Measurements from ENCODE around the gene TACC2.
"Not testable (repeated sequence)": the region's sequence is repeated elsewhere in the genome, so short reads cannot be mapped to it uniquely, and the experiment has no call there.

Gene TACC2

GRCh38 chr10:122073508-122073907 lies 84.5 kb downstream of the TACC2 start:
- DNase-seq = no peak
- TF ChIP-seq GATA1 (IDR thresholded peaks at IDR 0.05; ENCODE audit: low read depth, low read length) (no peak), POLR2A (IDR thresholded peaks at IDR 0.05; ENCODE audit: low read length) (no peak)

GRCh38 chr10:122075171-122075570 lies 86.2 kb downstream of the TACC2 start:
- DNase-seq = no peak
- TF ChIP-seq GATA1 (IDR thresholded peaks at IDR 0.05; ENCODE audit: low read depth, low read length) (no peak), POLR2A (IDR thresholded peaks at IDR 0.05; ENCODE audit: low read length) (no peak)

GRCh38 chr10:122075876-122076275 lies 86.9 kb downstream of the TACC2 start:
- DNase-seq = not testable (repeated sequence)

GRCh38 chr10:122077311-122077875 lies 88.4 kb downstream of the TACC2 start:
- TF ChIP-seq GATA1 (IDR thresholded peaks at IDR 0.05; ENCODE audit: low read depth, low read length) (no peak), POLR2A (IDR thresholded peaks at IDR 0.05; ENCODE audit: low read length) (no peak)
- no peak for DNase-seq

GRCh38 chr10:122078326-122078725 lies 89.4 kb downstream of the TACC2 start:
- TF ChIP-seq POLR2A (IDR thresholded peaks at IDR 0.05; ENCODE audit: low read length) (no peak), GATA1 (IDR thresholded peaks at IDR 0.05; ENCODE audit: low read depth, low read length) (no peak)

DNA sequence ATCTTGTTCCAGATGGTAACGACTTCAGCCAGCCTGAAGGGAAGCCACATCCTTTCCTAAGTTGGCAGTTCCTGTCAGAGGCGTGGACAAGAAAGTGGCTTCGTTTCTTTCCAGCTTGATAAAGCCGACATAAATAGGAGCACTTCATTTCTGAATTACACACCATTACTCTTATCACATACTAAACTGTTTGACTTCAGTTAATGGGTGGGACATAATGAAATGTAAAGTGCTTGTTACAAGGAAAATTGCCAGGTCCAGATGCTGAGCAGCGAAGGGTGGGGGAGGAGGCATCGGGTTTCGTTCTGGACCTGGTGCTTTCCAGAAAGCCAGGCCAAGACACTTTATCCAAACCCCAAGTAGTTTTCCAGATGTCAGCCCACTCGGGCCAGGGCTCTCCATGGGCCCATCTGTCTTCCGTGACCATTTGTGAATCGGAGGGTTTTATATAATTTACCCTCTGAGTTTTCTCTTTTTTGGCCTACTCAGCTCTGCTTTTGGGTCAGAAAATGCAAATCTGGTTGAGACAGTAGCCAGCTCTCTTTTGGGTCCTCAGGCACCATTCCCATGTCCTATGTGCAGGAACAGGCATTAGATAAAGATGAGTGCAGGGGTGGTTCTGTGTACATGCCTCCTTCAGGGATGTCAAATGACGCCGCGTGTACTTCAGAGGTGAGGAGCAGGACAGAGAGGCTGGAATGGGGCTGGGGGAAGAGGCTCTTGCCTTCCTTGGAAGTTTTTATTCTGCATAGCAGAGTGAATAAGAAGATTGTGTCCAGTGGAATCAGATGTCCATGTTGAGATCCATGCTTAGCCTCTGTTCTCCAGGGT lies 90.2 kb downstream of the TACC2 start:
- no peak for TF ChIP-seq GATA1 (IDR thresholded peaks at IDR 0.05; ENCODE audit: low read depth, low read length)
- TF ChIP-seq POLR2A (IDR thresholded peaks at IDR 0.05; ENCODE audit: low read length) = no peak
- DNase-seq = peak; percentile 5 to 6

More at GRCh38 chr10:122078326-122078725, 89.4 kb downstream of the TACC2 start:
- DNase-seq = no peak

DNA sequence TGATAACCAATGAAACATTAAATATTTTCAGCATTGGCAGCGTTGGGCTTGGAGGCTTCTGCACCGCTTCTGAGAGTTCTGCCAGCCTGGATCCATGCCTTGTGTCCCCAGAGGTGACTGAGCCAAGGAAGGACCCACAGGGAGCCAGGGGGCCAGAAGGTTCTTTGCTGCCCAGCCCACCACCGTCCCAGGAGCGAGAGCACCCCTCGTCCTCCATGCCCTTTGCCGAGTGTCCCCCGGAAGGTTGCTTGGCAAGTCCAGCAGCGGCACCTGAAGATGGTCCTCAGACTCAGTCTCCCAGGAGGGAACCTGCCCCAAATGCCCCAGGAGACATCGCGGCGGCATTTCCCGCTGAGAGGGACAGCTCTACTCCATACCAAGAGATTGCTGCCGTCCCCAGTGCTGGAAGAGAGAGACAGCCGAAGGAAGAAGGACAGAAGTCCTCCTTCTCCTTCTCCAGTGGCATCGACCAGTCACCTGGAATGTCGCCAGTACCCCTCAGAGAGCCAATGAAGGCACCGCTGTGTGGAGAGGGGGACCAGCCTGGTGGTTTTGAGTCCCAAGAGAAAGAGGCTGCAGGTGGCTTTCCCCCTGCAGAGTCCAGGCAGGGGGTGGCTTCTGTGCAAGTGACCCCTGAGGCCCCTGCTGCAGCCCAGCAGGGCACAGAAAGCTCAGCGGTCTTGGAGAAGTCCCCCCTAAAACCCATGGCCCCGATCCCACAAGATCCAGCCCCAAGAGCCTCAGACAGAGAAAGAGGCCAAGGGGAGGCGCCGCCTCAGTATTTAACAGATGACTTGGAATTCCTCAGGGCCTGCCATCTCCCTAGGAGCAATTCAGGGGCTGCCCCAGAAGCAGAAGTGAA lies 93.9 kb downstream of the TACC2 start:
- DNase-seq = no peak
- TF ChIP-seq GATA1 (IDR thresholded peaks at IDR 0.05; ENCODE audit: low read depth, low read length) (no peak), POLR2A (IDR thresholded peaks at IDR 0.05; ENCODE audit: low read length) (no peak)

DNA sequence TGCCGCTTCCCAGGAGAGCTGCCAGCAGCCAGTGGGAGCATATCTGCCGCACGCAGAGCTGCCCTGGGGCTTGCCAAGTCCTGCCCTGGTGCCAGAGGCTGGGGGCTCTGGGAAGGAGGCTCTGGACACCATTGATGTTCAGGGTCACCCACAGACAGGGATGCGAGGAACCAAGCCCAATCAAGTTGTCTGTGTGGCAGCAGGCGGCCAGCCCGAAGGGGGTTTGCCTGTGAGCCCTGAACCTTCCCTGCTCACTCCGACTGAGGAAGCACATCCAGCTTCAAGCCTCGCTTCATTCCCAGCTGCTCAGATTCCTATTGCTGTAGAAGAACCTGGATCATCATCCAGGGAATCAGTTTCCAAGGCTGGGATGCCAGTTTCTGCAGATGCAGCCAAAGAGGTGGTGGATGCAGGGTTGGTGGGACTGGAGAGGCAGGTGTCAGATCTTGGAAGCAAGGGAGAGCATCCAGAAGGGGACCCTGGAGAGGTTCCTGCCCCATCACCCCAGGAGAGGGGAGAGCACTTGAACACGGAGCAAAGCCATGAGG lies 94.6 kb downstream of the TACC2 start:
- DNase-seq = no peak
- TF ChIP-seq POLR2A (IDR thresholded peaks at IDR 0.05; ENCODE audit: low read length) (no peak), GATA1 (IDR thresholded peaks at IDR 0.05; ENCODE audit: low read depth, low read length) (no peak)

GRCh38 chr10:122084286-122085041 lies 95.5 kb downstream of the TACC2 start:
- no peak for TF ChIP-seq POLR2A (IDR thresholded peaks at IDR 0.05; ENCODE audit: low read length)
- no peak for TF ChIP-seq GATA1 (IDR thresholded peaks at IDR 0.05; ENCODE audit: low read depth, low read length)

GRCh38 chr10:122085423-122085911 lies 96.5 kb downstream of the TACC2 start:
- no peak for TF ChIP-seq GATA1 (IDR thresholded peaks at IDR 0.05; ENCODE audit: low read depth, low read length)
- no peak for TF ChIP-seq POLR2A (IDR thresholded peaks at IDR 0.05; ENCODE audit: low read length)
- DNase-seq = no peak

More at GRCh38 chr10:122084286-122085041, 95.5 kb downstream of the TACC2 start:
- DNase-seq = no peak

GRCh38 chr10:122086416-122087240 lies 97.7 kb downstream of the TACC2 start:
- DNase-seq = no peak

DNA sequence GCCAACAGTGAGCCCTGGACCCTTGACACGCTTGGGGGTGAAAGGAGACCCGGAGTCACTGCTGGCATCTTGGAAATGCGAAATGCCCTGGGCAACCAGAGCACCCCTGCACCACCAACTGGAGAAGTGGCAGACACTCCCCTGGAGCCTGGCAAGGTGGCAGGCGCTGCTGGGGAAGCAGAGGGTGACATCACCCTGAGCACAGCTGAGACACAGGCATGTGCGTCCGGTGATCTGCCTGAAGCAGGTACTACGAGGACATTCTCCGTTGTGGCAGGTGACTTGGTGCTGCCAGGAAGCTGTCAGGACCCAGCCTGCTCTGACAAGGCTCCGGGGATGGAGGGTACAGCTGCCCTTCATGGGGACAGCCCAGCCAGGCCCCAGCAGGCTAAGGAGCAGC lies 98.5 kb downstream of the TACC2 start:
- DNase-seq = no peak
- TF ChIP-seq GATA1 (IDR thresholded peaks at IDR 0.05; ENCODE audit: low read depth, low read length) = no peak

More at GRCh38 chr10:122086416-122087240, 97.7 kb downstream of the TACC2 start:
- TF ChIP-seq POLR2A (IDR thresholded peaks at IDR 0.05; ENCODE audit: low read length) (no peak), GATA1 (IDR thresholded peaks at IDR 0.05; ENCODE audit: low read depth, low read length) (no peak)
